WTC11 (cell line): ENCODE results near the gene OR8B12. TPM values are rescaled to one million over a fixed set of nuclear protein-coding genes. Genes with fewer than 3 reads are reported as not detected.

Experiments
- ATAC-seq: fragments of 200-7000 bp; cut with Tn5 transposase; 2 replicates; pipeline ENCODE4 v1.10.0; 2021; ENCODE audit warnings: mild to moderate bottlenecking, moderate library complexity
- CTCF ChIA-PET: fragments of 300-600 bp; sonication (Branson Sonifier 250); formaldehyde crosslinking; loops from one replicate; lab custom pipeline; 2021; ENCODE audit warnings: antibody characterized with exemption; lab: Charles Lee
- POLR2A ChIA-PET: fragments of 350-600 bp; sonication (Branson Sonifier 250); formaldehyde crosslinking; loops from one replicate; lab custom pipeline; 2021; ENCODE audit warnings: antibody characterized with exemption; lab: Charles Lee
- DNase-seq: peaks from one replicate; pipeline ENCODE4 v3.0.0; 2021; ENCODE audit warnings: low spot score
- H3K27ac Mint-ChIP-seq: 2 replicates; pipeline ENCODE4 v1.8.0; 2021; ENCODE audit warnings: mixed read lengths
- H3K27me3 Mint-ChIP-seq: 2 replicates; pipeline ENCODE4 v1.8.0; 2021; ENCODE audit warnings: low read depth, mild to moderate bottlenecking, moderate library complexity, mixed read lengths
- H3K36me3 Mint-ChIP-seq: 2 replicates; pipeline ENCODE4 v1.8.0; 2021; ENCODE audit warnings: mixed read lengths
- H3K4me1 Mint-ChIP-seq: 2 replicates; pipeline ENCODE4 v1.8.0; 2022; ENCODE audit warnings: mixed read lengths
- H3K4me3 Mint-ChIP-seq: 2 replicates; pipeline ENCODE4 v1.8.0; 2021; ENCODE audit warnings: mild to moderate bottlenecking, moderate library complexity, mixed read lengths
- H3K9me3 Mint-ChIP-seq: 2 replicates; pipeline ENCODE4 v1.8.0; 2021; ENCODE audit warnings: mixed read lengths
- ATF1 ChIP-seq: sonication (generic); formaldehyde crosslinking; IDR thresholded peaks from 2 replicates; pipeline ENCODE4 v1.8.1; 2023; ENCODE audit warnings: mild to moderate bottlenecking, moderate library complexity, missing genetic modification reagents
- E2F4 ChIP-seq: sonication (generic); formaldehyde crosslinking; IDR thresholded peaks from 2 replicates; pipeline ENCODE4 v1.8.1; 2022; ENCODE audit warnings: low read depth, mild to moderate bottlenecking, moderate library complexity, missing genetic modification reagents, borderline replicate concordance
- GTF2I ChIP-seq: fragments of 250-450 bp; sonication (Bioruptor Pico); conservative IDR thresholded peaks from 2 replicates; pipeline ENCODE4 v1.4.0; 2021; ENCODE audit warnings: mild to moderate bottlenecking
- JAZF1 ChIP-seq: fragments of 250-450 bp; sonication (Bioruptor Pico); IDR thresholded peaks from 2 replicates; pipeline ENCODE4 v1.9.0; 2021; ENCODE audit warnings: moderate library complexity, mild to moderate bottlenecking, inconsistent platforms
- MYBL2 ChIP-seq: sonication (generic); formaldehyde crosslinking; IDR thresholded peaks from 2 replicates; pipeline ENCODE4 v1.8.1; 2023; ENCODE audit warnings: mild to moderate bottlenecking, moderate library complexity, missing genetic modification reagents
- NFYB ChIP-seq: sonication (generic); formaldehyde crosslinking; conservative IDR thresholded peaks from 2 replicates; pipeline ENCODE4 v1.8.0; 2022; ENCODE audit warnings: low read depth, missing genetic modification reagents
- NR1H2 ChIP-seq: sonication (generic); formaldehyde crosslinking; IDR thresholded peaks from 2 replicates; pipeline ENCODE4 v1.9.0; 2021; ENCODE audit warnings: mild to moderate bottlenecking, moderate library complexity, missing genetic modification reagents
- NR2C2 ChIP-seq: sonication (generic); formaldehyde crosslinking; IDR thresholded peaks from 2 replicates; pipeline ENCODE4 v1.8.0; 2022; ENCODE audit warnings: mild to moderate bottlenecking, missing genetic modification reagents
- NR3C1 ChIP-seq: sonication (generic); formaldehyde crosslinking; conservative IDR thresholded peaks from 2 replicates; pipeline ENCODE4 v1.8.1; 2023; ENCODE audit warnings: low read depth, mild to moderate bottlenecking, missing genetic modification reagents
- RELA ChIP-seq: sonication (generic); formaldehyde crosslinking; IDR thresholded peaks from 2 replicates; pipeline ENCODE4 v1.8.1; 2022; ENCODE audit warnings: missing genetic modification reagents, mild to moderate bottlenecking, borderline replicate concordance
- SOX15 ChIP-seq: fragments of 250-450 bp; sonication (Bioruptor Pico); IDR thresholded peaks from 2 replicates; pipeline ENCODE4 v1.9.0; 2021; ENCODE audit warnings: mild to moderate bottlenecking
- TCF7 ChIP-seq: sonication (generic); formaldehyde crosslinking; IDR thresholded peaks from 2 replicates; pipeline ENCODE4 v1.8.0; 2022; ENCODE audit warnings: mild to moderate bottlenecking, low read depth, missing genetic modification reagents, moderate library complexity
- TEAD1 ChIP-seq: sonication (generic); formaldehyde crosslinking; IDR thresholded peaks from 2 replicates; pipeline ENCODE4 v1.8.0; 2022; ENCODE audit warnings: mild to moderate bottlenecking, missing genetic modification reagents
- ZNF121 ChIP-seq: sonication (generic); formaldehyde crosslinking; IDR thresholded peaks from 2 replicates; pipeline ENCODE4 v1.8.0; 2023; ENCODE audit warnings: missing genetic modification reagents
- ZNF138 ChIP-seq: sonication (generic); formaldehyde crosslinking; conservative IDR thresholded peaks from 2 replicates; pipeline ENCODE4 v1.8.1; 2022; ENCODE audit warnings: mild to moderate bottlenecking, moderate library complexity, missing genetic modification reagents
- ZNF317 ChIP-seq: sonication (generic); formaldehyde crosslinking; IDR thresholded peaks from 2 replicates; pipeline ENCODE4 v1.8.1; 2023; ENCODE audit warnings: low read depth, mild to moderate bottlenecking, moderate library complexity, missing genetic modification reagents, borderline replicate concordance
- ZNF671 ChIP-seq: fragments of 250-450 bp; sonication (Bioruptor Pico); IDR thresholded peaks from 2 replicates; pipeline ENCODE4 v1.8.0; 2021; ENCODE audit warnings: mild to moderate bottlenecking
- ZSCAN18 ChIP-seq: fragments of 250-450 bp; sonication (Bioruptor Pico); IDR thresholded peaks from 2 replicates; pipeline ENCODE4 v2.1.2; 2022; ENCODE audit warnings: mild to moderate bottlenecking, moderate library complexity
- total RNA-seq: library from RNA; stranded (reverse); gene quantifications from 3 replicates; pipeline ENCODE4 v1.2.3, GENCODE V29; 2021
- TF ChIP-seq, protein P1 (sequence below): sonication (generic); formaldehyde crosslinking; IDR thresholded peaks from 2 replicates; pipeline ENCODE4 v1.8.0; 2023; ENCODE audit warnings: missing genetic modification reagents
- TF ChIP-seq, protein P2 (sequence below): sonication (generic); formaldehyde crosslinking; IDR thresholded peaks from 2 replicates; pipeline ENCODE4 v1.8.1; 2023; ENCODE audit warnings: mild to moderate bottlenecking, missing genetic modification reagents, moderate library complexity
- TF ChIP-seq, protein P3 (sequence below): fragments of 250-450 bp; sonication (Bioruptor Pico); IDR thresholded peaks from 2 replicates; pipeline ENCODE4 v1.8.0; 2021; ENCODE audit warnings: mild to moderate bottlenecking
- TF ChIP-seq, protein P4 (sequence below): sonication (generic); formaldehyde crosslinking; IDR thresholded peaks from 2 replicates; pipeline ENCODE4 v1.8.1; 2023; ENCODE audit warnings: mild to moderate bottlenecking, missing genetic modification reagents

OR8B12 gene
- total RNA-seq, 1 experiment from 2014 or later, result not detected

DNA sequence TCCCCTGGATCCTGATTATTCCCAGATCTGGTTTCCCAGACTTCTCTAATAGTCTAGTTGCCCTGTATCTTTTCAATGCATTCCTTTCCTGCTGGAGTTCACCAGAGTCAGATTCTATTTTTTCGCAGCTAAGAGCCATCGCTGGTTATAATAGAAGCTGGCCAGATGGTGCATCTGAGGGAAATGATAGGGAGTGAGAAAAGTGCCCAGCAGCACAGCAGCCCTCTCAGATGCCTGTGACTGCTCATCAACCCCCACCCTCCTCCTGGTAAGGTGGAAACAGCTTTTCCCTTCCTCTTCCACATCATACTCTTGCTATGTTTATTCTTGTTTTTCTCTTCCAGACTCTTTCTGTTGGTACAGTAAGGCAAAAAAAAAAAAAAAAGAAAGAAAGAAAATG lies 39.1 kb upstream of the OR8B12 start (continued):
- TF ChIP-seq, protein P1, sequence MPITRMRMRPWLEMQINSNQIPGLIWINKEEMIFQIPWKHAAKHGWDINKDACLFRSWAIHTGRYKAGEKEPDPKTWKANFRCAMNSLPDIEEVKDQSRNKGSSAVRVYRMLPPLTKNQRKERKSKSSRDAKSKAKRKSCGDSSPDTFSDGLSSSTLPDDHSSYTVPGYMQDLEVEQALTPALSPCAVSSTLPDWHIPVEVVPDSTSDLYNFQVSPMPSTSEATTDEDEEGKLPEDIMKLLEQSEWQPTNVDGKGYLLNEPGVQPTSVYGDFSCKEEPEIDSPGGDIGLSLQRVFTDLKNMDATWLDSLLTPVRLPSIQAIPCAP (CRISPR knock-in tag), result no peak
- TF ChIP-seq, all 79 proteins: peak for 0

GRCh38 chr11:124581817-124582216 lies 38.4 kb upstream of the OR8B12 start:
- CTCF ChIA-PET, result interaction anchor here (1.1 to 1.5 kb wide), 2 partner anchors 45 to 180 kb away, joined by 3 to 4 read pairs; no protein-coding TSS in a partner anchor

GRCh38 chr11:124578761-124579160 lies 35.3 kb upstream of the OR8B12 start:
- H3K9me3 Mint-ChIP-seq, result peaks cover 2% of the 10 kb centered on the region
- no peak overlapping the region for H3K27ac Mint-ChIP-seq
- H3K36me3 Mint-ChIP-seq, result no peaks in the 10 kb centered on the region
- TF ChIP-seq TCF7 (CRISPR knock-in tag) (no peak), SOX15 (no peak), NFYB (no peak), ATF1 (CRISPR knock-in tag) (no peak), NR1H2 (CRISPR knock-in tag) (no peak)
- no peak overlapping the region for H3K4me3 Mint-ChIP-seq
- H3K4me1 Mint-ChIP-seq, result no peaks in the 10 kb centered on the region; the same call in 1 of the 2 replicates
- DNase-seq, result no peak
- no peaks in the 10 kb centered on the region for H3K27me3 Mint-ChIP-seq
- ATAC-seq, result no peak
- ChIA-PET POLR2A (no interaction called here), CTCF (interaction anchor here (0.5 kb wide), 1 partner anchor 184 kb away, joined by 3 read pairs; the partner anchor contains the start of gene ESAM)

More at GRCh38 chr11:124581817-124582216, 38.4 kb upstream of the OR8B12 start:
- no peak for DNase-seq
- ATAC-seq, result no peak
- POLR2A ChIA-PET, result no interaction called here
- Mint-ChIP-seq H3K36me3 (no peaks in the 10 kb centered on the region), H3K27ac (no peak overlapping the region), H3K4me1 (peaks cover 7% of the 10 kb centered on the region), H3K9me3 (no peaks in the 10 kb centered on the region), H3K27me3 (no peaks in the 10 kb centered on the region), H3K4me3 (no peak overlapping the region)
- TF ChIP-seq ZNF671, result no peak
- no peak for TF ChIP-seq ZNF317 (CRISPR knock-in tag)

- no peaks in the 10 kb centered on the region for H3K36me3 Mint-ChIP-seq
- TF ChIP-seq NR2C2 (no peak), MYBL2 (no peak), ZSCAN18 (CRISPR knock-in tag) (no peak), E2F4 (CRISPR knock-in tag) (no peak), RELA (no peak), ZNF121 (CRISPR knock-in tag) (no peak), NR3C1 (CRISPR knock-in tag) (no peak), JAZF1 (CRISPR knock-in tag) (no peak), ZNF138 (CRISPR knock-in tag) (no peak), GTF2I (CRISPR knock-in tag) (no peak), TEAD1 (CRISPR knock-in tag) (no peak)
- TF ChIP-seq, protein P2, sequence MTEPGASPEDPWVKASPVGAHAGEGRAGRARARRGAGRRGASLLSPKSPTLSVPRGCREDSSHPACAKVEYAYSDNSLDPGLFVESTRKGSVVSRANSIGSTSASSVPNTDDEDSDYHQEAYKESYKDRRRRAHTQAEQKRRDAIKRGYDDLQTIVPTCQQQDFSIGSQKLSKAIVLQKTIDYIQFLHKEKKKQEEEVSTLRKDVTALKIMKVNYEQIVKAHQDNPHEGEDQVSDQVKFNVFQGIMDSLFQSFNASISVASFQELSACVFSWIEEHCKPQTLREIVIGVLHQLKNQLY (CRISPR knock-in tag), result no peak
- TF ChIP-seq, protein P3, sequence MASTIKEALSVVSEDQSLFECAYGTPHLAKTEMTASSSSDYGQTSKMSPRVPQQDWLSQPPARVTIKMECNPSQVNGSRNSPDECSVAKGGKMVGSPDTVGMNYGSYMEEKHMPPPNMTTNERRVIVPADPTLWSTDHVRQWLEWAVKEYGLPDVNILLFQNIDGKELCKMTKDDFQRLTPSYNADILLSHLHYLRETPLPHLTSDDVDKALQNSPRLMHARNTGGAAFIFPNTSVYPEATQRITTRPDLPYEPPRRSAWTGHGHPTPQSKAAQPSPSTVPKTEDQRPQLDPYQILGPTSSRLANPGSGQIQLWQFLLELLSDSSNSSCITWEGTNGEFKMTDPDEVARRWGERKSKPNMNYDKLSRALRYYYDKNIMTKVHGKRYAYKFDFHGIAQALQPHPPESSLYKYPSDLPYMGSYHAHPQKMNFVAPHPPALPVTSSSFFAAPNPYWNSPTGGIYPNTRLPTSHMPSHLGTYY (CRISPR knock-in tag), result no peak
- TF ChIP-seq, protein P4, sequence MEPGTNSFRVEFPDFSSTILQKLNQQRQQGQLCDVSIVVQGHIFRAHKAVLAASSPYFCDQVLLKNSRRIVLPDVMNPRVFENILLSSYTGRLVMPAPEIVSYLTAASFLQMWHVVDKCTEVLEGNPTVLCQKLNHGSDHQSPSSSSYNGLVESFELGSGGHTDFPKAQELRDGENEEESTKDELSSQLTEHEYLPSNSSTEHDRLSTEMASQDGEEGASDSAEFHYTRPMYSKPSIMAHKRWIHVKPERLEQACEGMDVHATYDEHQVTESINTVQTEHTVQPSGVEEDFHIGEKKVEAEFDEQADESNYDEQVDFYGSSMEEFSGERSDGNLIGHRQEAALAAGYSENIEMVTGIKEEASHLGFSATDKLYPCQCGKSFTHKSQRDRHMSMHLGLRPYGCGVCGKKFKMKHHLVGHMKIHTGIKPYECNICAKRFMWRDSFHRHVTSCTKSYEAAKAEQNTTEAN (CRISPR knock-in tag), result no peak
- no peaks in the 10 kb centered on the region for H3K27me3 Mint-ChIP-seq
- H3K4me3 Mint-ChIP-seq, result no peak overlapping the region
- H3K27ac Mint-ChIP-seq, result no peak overlapping the region
- CTCF ChIA-PET, result interaction anchor here (0.8 to 1.1 kb wide), 2 partner anchors 41 to 61 kb away, joined by 3 read pairs; no protein-coding TSS in a partner anchor
- ATAC-seq (no peak), DNase-seq (no peak)
- POLR2A ChIA-PET, result no interaction called here
- H3K9me3 Mint-ChIP-seq, result peaks cover 5% of the 10 kb centered on the region
- no peaks in the 10 kb centered on the region; the same call in 1 of the 2 replicates for H3K4me1 Mint-ChIP-seq
Observed at GRCh38 chr11:124577716-124578427, 34.4 kb upstream of the OR8B12 start.
